Esophagus squamous epithelium (tissue), 4 donors: Measurements from ENCODE around the gene LRRC47.

ENCODE experiments used
- CTCF ChIP-seq, 6 experiments: fragments of 450-650 bp in 4 of 6; fragments of 200-600 bp in 2 of 6; sonication (generic) in 2 of 6; IDR thresholded peaks; one replicate each; pipeline ENCODE4 v1.5.1; 2016 to 2019; ENCODE audit warnings: antibody characterized with exemption in 6 of 6, mild to moderate bottlenecking in 4 of 6, moderate library complexity in 4 of 6
- POLR2A ChIP-seq, 4 donors: fragments of 450-650 bp; IDR thresholded peaks; one replicate each; pipeline ENCODE4 v1.6.1; 2017; ENCODE audit warnings: antibody characterized with exemption in 4 of 4, mild to moderate bottlenecking in 4 of 4, moderate library complexity in 3 of 4

GRCh38 chr1:3836421-3836820 lies 40.1 kb upstream of the LRRC47 start:
- no peak for TF ChIP-seq CTCF (IDR thresholded peaks at IDR 0.05)
- TF ChIP-seq POLR2A (IDR thresholded peaks at IDR 0.05), result no peak
